HG02970 (cell line): Measurements from ENCODE around the gene DEFB112.

ENCODE experiments used
- ATAC-seq: cut with Tn5 transposase; IDR thresholded peaks from one replicate; pipeline ENCODE4 v1.9.1; 2021; ENCODE audit warnings: mild to moderate bottlenecking, moderate library complexity, moderate number of reproducible peaks; ENCODE audit not compliant: unreplicated experiment, low FRiP score

The DEFB112 gene, protein sequence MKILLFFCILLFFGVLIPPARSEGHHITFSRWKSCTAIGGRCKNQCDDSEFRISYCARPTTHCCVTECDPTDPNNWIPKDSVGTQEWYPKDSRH

DNA sequence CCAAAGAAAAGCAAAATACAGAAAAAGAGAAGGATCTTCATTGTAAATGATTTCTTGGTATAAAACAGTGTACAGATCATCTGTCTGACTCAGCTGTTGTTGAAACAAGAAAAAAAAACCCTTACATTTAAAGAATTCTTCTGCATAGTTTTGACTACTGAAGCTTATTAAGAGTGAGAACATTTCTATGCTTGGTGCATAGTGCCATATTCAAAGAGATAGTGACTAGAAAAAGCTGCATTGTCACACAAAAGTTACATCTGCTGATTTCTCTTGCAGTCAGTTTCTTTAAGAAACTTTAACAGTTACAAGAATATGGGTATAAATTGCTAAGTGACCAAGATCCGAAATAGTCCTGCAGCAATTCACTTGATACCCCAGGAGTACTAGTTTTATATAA is at the start of gene DEFB112:
Gene DEFB112, minus strand, starts transcription at position 101 of the 400 bp plus-strand sequence. Its CDS starts 60 bp downstream, at position 41.
- no peak for ATAC-seq

DNA sequence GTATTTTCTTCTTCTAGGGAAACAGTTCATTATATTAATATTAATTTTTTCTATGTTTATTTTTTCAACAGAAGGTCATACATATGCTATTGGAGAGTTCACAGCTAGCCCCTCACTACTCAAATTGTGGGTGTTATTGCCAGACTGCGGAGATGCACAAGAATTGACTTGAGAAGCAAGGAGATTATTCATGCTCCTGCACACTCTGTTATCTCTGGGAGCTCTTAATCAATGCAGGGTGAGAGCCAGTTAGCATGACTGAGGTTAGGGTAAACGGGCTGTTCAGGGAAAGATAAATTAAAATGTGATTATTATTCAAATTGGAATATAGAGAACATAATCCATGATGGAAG is 48.9 kb upstream of the DEFB112 start:
- no peak for ATAC-seq

DNA sequence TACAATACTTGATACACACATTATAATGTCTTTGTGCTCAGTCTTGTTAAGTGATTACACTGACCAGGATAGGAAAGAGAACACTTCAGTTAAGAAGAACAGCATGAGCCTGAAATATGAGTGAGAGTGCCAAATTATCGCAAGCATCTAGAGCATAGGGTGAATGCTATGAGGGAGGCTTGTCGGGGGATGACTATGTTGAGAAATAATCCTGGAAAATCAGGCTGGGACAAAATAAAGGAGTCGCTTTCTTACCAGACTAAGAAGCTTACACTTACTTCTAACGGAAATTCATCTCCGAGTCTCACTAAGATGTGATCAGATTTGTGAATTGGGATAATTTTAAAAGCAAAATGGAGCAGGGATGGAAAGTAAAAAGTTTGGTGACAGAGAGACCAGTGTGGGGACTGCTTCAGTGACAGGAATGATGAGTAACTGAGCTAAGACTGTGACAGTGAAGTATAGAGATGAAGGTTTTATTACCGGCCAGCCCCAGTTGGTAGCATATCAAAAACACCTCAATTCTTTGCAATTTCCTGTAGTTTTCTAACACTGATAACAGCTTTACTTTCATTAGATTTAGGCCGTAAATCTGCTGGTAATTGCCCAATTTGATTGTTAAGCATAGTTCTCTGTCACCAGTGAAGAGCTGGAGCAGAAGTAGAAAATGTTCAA is 48.4 kb upstream of the DEFB112 start:
- ATAC-seq = no peak

DNA sequence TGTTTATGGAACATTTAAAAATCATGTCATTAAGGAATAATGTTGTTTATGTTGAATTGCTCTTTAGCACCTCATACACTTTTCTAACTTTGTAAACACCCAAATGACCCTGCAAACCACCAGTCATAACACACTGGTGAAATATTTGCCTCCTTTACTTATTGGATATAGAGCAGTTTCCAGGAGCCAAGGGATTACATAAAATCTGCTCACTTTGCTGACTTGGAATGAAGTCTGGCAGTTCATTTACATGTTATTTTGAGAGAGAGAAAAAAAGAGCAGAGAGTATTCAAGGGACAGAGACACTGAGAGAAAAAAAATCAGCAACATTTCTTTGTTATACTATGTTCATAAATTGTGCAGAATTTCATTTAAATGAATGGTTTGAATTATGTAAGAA is 46.6 kb upstream of the DEFB112 start:
- ATAC-seq = no peak

DNA sequence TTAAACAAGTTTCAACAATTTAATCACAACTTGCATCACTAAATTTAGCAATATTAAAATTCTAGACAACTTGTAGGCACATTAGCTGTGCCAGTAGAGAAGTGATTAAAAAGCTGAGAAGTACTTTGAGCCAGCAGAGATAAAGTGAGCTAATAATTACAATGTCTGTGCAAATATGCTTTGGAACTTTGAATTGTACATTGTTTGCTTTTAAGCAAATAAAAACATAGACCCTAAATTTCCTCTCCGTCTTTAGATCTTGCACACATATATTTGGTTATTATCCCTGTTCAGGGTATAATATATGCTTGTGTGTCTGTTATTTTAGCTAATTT is 44.2 kb upstream of the DEFB112 start:
- no peak for ATAC-seq

DNA sequence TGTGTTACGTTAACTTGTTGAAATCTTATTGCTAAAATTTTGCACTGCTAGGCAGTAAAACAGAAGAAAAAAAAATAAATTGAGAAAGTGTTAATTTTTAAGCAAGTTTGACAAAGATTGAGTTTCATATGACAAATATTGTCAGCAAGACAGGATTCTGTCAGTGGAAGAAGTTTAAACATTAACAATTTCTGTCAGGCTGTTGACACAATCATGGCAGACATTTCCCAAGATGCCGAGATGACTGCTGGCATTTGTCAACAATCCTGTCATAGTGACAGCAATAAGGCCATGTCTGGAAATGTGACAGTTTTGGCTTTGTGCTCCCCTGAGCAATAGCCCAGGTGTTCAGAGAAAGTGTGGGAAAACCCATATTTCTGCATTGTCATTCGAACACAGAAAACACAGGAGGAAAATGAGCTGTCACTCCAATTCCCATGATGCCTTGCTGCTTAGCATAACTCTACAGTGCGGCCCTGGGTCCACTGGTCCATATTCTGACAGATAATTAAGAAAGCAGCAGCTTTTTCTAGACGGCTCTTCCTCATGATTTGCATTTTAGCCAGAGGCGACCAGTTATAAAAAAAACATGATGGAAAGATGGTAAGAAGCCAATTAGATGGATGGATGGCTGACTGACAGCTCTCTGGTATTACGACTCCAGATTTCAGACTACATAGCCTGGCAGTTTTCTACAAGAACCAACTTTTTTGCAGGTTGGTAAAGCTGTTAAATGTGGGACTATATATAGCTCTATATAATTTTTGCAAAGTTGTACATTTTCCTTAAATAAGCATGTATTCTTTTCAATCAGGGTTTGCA is 43.6 kb upstream of the DEFB112 start:
- ATAC-seq = no peak

DNA sequence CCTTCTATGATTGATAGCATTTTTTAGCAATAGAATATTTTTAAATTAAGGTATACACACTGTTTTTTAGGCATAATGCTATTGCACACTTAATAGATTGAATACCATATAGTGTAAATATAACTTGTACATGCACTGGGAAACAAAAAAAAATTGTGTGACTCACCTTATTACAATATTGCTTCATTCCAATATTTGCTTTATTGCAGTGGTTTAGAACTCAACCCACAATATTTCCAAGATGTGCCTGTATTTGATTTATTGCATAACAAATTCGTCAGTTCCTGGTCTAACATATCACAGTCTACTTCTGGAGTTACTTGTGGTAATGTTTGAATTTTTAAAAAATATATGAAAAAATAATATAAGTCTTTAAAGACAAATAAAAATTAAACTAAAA is 41.9 kb upstream of the DEFB112 start:
- ATAC-seq = no peak

DNA sequence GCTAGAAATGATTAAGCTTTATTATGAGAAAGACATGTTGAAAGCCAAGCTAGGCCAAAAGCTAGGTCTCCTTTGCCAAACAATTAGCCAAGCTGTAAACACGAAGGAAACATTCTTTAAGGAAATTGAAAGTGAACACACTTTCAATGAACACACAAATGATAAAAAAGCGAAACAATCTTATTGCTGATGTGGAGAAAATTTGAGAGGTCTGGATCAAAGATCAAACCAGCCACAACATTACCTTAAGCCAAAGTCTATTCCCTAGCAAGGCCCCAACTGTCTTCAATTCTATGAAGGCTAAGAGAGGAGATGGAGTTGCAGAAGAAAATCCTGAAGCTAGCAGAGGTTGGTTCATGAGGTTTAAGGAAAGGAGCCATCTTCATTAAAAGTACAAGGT is 40.2 kb upstream of the DEFB112 start:
- no peak for ATAC-seq

DNA sequence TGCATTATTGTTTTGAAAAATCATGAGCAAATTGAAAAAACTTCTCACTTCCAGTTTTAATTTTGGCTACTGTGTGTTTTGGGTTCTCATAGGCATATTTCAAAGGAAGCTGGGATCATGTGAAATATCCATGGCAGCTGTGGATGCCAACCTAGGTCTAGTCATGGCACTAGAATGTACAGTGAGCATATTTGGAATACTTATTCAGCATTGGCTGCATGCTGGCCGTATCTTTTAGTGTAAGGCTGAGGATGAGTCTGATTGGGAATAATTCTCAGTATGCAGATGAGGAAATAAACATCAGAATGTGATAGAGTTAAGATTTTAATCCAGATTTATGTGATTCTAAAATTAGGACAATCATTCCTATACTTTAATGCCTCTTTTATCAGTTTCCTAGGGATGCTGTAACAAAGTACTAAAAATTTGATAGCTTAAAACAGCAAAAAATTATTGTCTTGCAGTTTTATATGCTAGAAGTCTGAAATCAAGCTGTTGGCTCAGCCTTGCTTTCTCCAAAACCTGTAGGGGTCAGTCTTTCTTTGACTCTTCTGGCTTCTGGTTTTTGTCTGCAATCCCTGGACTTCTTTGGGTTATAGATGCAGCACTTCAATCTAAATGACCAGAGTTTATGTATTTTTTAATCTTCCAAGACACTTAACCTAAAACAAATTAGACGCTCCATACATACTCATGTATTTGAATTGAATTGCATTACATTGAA is 37.7 kb upstream of the DEFB112 start:
- no peak for ATAC-seq

DNA sequence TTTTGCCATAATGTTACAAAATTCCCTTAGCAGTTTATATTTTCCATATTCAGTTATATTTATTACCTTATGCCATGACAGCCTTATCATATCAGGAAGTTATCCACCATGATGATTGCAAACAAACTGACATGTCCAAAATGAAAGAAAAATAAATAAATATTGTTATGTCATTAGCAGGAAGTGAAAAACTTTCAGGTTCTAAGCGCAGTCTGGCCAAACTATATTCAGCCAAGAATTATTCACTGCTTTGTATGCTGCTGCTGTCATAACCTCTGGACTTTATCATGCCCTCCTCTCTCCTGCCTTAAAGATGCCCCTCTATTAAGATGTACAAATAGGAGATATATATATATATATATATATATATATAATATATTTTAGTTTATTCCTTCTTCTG is 27.7 kb upstream of the DEFB112 start:
- ATAC-seq = no peak

DNA sequence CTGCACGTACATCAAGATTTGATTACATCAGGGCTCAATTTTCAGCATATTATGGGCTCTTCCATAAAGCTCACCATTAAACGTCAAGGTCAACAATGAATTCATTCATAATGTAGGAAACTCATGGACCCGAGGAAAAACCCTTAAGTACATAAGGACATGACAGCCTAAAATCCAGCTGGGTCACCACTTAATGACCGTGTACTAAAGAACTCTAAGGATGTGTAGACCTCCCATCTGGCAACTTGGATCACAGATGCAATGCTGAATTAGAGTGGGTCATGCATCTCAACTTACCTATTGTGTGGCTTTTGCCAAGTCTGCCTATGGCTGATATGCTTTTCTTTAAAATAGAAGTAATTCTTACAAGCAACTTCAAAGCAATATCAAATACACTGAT is 26.7 kb upstream of the DEFB112 start:
- ATAC-seq = no peak

DNA sequence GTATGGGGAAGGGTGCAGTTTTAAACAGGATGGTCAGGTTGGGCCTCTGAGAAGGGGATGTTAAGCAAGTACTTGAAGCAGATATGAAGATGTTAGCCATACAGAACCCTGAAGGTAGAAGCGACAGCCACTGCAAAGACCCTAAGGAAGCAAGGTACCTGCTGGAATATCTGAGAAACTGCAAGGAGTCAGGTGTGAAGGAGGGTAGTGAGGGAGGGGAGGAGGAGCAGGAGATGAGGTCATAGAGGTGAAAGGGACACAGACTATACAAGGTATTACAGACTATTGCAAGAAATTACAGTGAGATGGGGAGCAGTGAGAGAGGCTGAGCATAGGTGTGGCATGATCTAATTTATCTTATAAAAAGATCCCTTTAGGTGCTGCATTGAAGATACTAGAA is 22.2 kb upstream of the DEFB112 start:
- ATAC-seq = no peak

DNA sequence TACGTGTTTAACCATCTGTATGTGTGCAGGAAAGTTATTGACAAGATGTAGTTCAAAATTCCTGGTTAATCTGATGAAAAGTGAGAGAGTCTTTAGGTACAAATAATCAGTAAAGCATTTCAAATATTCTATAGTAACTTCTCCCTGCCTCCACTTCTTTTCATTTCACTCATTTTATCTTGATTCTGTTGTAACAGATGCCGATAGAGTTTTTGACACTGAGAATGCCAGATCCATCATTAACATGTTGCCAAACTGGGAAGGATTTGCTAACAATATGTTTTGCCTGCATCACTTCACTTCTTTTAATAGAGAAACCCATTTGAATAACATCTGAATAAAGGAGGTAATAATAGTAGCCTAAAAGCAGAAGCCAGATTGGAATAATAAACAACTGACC is 20.4 kb upstream of the DEFB112 start:
- no peak for ATAC-seq

DNA sequence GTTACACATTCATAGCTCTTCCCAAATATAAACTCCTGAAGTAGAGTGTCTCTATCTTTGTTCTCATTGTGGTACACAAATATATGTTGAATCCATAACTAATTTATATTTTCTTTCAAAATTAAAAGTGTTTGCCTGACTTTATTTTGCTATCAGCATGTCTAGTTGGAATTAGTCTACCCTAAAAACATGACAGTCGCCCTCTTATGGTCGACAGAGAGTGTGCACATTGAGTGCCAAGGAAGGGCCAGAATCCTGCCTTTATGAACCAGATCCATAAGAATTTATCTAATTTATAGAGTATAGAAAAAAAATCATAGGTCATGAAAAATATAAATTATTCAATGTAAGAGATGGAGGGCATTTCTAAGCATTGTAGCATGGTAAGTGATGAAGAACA is 12.3 kb upstream of the DEFB112 start:
- no peak for ATAC-seq

DNA sequence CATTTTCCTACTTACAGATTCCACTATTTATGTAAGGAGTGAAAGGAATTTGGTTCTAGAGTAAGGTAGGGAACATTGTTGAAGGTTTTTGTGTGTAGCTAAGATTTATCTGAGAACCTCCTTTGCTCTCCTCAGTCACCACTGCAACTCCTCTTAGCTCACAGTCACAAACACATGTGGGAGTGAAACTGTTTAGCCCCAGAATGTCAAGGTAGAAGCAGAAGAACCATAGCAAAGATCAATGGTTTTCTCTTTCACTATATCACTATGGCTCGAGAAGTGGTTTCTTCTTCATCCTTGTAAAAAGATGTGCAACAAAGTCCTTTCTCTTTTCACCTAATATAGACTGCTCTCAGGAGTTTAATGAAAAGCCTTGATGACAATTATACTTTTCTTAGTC is 6.5 kb upstream of the DEFB112 start:
- ATAC-seq = no peak

DNA sequence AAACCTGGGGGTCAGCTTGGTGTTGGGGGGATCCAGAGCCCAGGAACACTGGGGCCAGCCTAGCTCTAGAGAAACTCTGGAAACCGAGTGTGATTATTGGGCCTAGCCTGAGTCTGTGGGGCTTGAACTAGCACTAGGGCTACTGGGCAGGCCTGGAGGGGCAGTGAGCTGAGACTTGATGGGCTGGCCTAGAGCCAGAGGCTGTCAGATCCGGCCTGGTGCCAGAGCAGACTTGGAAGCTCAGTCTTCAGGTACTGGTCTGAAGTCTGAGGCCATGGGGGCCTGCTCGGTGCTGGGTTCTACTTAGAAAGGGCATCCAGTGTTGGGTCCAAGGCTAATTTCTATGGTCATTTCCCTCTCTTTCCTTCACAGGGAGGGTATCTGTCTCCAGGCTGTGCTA is 2.7 kb downstream of the DEFB112 start:
- no peak for ATAC-seq

DNA sequence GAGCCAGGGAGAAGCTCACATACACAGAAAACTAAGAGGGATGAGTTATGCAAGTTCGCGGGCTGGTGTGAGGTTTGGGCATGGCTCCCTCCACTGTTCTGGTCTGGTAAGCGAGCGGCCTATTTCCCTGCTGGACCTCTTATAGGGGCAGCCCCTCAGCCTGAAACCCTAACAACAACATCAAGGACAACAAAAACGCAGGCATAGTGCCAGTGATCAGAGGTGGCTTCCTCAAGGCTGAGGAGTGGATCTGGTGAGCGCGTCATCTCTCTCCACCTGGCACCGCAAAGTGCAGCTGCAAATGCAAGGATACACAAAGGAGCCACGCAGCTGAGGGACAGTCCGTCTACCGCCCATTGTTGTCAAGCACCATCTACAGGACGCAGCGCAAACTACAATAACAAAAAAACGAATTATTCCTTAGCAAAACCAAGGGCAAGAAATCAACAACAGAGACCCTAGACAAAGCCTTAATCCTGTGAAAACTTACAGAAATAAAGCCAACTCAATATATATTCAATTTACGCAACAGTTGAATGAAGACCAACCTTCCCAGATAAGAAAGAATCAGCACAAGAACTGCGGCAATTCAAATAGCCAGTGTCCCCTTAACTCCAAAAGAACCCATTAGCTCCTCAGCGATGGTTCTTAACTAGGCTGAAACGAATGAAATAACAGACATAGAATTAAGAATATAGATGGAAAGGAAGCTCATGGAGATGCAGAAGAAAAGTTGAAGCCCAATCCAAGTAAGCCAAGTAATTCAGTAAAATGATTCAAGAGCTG is 18.8 kb downstream of the DEFB112 start:
- ATAC-seq = no peak

DNA sequence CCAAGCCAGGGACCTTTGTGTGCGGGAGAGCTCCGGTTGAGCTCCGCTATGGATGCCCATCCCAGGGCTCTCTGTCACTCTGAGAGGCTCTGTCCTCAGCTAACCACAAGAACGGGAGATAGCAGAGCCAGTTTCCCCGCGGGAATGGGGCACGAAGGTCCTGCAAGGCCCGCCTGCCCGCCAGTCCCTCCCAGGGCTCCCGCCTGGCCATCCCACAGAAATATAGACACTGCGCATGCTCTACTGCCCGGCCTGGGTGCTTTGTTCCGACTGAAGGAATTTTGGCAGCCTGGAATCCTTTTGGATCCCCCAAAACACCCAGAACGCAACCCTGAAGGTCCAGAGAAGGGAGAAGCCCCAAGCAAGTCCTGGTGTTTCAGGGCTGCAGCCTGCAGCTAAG is 19.4 kb downstream of the DEFB112 start:
- ATAC-seq = no peak

DNA sequence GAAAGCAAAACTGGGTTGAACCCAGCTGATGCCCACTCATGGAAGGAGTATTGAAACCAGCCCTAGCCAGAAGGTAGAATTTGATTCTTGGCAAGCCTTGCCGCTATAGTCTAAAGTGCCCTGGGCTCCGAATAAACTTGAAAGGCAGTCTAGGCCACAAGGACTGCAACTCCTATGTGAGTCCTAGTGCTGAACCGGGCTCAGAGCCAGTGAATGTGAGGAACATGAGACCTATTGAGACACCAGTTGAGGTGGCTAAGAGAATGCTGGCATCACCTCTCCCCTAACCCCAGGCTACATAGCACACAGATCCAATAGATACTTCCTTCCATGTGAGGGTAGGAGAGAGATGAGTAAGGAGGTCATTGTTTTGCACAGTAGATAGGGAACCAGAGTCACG is 24.5 kb downstream of the DEFB112 start:
- ATAC-seq = no peak

DNA sequence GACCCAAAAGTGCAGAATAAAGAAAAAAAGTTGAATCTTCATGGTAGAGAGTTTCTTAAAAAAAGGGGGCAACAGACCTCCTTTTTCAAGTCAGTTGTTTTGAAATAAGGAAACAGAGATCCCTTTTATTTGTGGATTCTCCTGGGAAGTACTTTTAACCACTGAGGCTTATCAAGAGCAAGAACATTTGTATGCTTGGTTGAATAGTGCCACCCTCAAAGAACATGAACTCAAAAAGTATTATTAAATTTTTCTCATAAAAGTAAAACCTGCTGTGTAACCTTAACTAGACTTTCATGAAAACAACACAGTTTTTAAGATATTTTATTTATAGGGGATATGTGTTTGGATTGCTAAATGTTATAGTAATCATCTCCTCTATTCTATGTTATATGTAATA is 27.8 kb downstream of the DEFB112 start, which contains the start of gene DEFB110:
Gene DEFB110, minus strand, starts transcription at position 101 of the 400 bp plus-strand sequence. Its CDS starts 59 bp downstream, at position 42.
- ATAC-seq = no peak

DNA sequence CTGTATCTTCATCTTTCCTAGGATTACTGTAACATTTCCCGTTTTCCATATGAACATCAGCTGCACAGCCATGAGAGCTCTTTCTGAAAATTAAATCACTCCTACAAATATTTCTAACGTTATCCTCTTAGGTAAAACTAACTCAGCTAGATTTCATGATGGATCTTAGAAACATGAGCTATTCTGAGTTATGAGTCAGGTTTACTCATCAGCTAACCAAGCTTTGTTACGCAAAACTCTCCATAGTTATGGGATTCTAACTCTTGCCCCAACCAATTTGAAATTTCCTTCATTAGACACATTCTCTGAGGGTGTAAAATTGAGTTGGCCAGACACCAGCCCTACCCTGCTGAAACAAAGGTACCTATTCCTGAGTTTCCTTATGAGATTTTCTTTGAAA is 41.9 kb downstream of the DEFB112 start:
- no peak for ATAC-seq
